NCI-H1092 (cell line): ENCODE measurements around the gene FYN.
"Not testable (repeated sequence)": the region's sequence is repeated elsewhere in the genome, so short reads cannot be mapped to it uniquely, and the experiment has no call there.

Source experiments
- DNase-seq: peaks from one replicate; lab custom pipeline; 2025; lab: John Stamatoyannopoulos, UW

The FYN gene

GRCh38 chr6:111850295-111850937 lies 22.8 kb downstream of the FYN start:
- no peak for DNase-seq

- DNase-seq = no peak
These were observed 24.0 kb downstream of the FYN start for GRCh38 chr6:111849298-111849697.

GRCh38 chr6:111848262-111848812 lies 24.9 kb downstream of the FYN start:
- DNase-seq = no peak

GRCh38 chr6:111846492-111847409 lies 26.5 kb downstream of the FYN start:
- no peak for DNase-seq

- no peak for DNase-seq
These were observed 27.2 kb downstream of the FYN start for GRCh38 chr6:111846066-111846465.

GRCh38 chr6:111845441-111845871 lies 27.8 kb downstream of the FYN start:
- no peak for DNase-seq

GRCh38 chr6:111844921-111845320 lies 28.3 kb downstream of the FYN start:
- no peak for DNase-seq

- DNase-seq = no peak
These were observed 28.9 kb downstream of the FYN start for GRCh38 chr6:111844376-111844775.

GRCh38 chr6:111843347-111844147 lies 29.7 kb downstream of the FYN start:
- no peak for DNase-seq

- no peak for DNase-seq
These were observed 30.4 kb downstream of the FYN start for GRCh38 chr6:111842891-111843290.

GRCh38 chr6:111842271-111842822 lies 30.9 kb downstream of the FYN start:
- no peak for DNase-seq

- no peak for DNase-seq
These were observed 31.4 kb downstream of the FYN start for GRCh38 chr6:111841822-111842221.

- DNase-seq = no peak
These were observed 32.4 kb downstream of the FYN start for GRCh38 chr6:111840803-111841202.

GRCh38 chr6:111838749-111839484 lies 34.3 kb downstream of the FYN start:
- no peak for DNase-seq

- no peak for DNase-seq
These were observed 35.4 kb downstream of the FYN start for GRCh38 chr6:111837641-111838500.

- DNase-seq = no peak
These were observed 36.2 kb downstream of the FYN start for GRCh38 chr6:111837007-111837406.

GRCh38 chr6:111835807-111836206 lies 37.4 kb downstream of the FYN start:
- no peak for DNase-seq

GRCh38 chr6:111835398-111835797 lies 37.9 kb downstream of the FYN start:
- not testable (repeated sequence) for DNase-seq

GRCh38 chr6:111834356-111834755 lies 38.9 kb downstream of the FYN start:
- DNase-seq = no peak

- no peak for DNase-seq
These were observed 40.3 kb downstream of the FYN start for GRCh38 chr6:111832833-111833418.
